ENCODE results near the gene CDC14B.

Gene CDC14B

GRCh38 chr9:96500696-96501632 is 118.7 kb downstream of the CDC14B start:
- TF ChIP-seq, protein P1, sequence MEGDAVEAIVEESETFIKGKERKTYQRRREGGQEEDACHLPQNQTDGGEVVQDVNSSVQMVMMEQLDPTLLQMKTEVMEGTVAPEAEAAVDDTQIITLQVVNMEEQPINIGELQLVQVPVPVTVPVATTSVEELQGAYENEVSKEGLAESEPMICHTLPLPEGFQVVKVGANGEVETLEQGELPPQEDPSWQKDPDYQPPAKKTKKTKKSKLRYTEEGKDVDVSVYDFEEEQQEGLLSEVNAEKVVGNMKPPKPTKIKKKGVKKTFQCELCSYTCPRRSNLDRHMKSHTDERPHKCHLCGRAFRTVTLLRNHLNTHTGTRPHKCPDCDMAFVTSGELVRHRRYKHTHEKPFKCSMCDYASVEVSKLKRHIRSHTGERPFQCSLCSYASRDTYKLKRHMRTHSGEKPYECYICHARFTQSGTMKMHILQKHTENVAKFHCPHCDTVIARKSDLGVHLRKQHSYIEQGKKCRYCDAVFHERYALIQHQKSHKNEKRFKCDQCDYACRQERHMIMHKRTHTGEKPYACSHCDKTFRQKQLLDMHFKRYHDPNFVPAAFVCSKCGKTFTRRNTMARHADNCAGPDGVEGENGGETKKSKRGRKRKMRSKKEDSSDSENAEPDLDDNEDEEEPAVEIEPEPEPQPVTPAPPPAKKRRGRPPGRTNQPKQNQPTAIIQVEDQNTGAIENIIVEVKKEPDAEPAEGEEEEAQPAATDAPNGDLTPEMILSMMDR (IDR thresholded peaks at IDR 0.05; ENCODE audit: insufficient read depth, low read length, poor library complexity, severe bottlenecking): no peak
- Histone ChIP-seq H3K27me3 (replicated peaks; ENCODE audit: control insufficient read depth, insufficient read depth, low read length) (no peaks in the 10 kb centered on the region), H3K4me3 (replicated peaks; ENCODE audit: low read depth, low read length) (no peak overlapping the region), H3K36me3 (ENCODE audit: control insufficient read depth, insufficient read depth, low read length) (no peaks in the 10 kb centered on the region)
- no peak for DNase-seq (ENCODE audit: extremely low read depth, insufficient read length)

GRCh38 chr9:96499257-96499656 is 120.4 kb downstream of the CDC14B start:
- TF ChIP-seq, protein P1 (IDR thresholded peaks at IDR 0.05; ENCODE audit: insufficient read depth, low read length, poor library complexity, severe bottlenecking): no peak
- no peak for DNase-seq (ENCODE audit: extremely low read depth, insufficient read length)
- Histone ChIP-seq H3K4me3 (replicated peaks; ENCODE audit: low read depth, low read length) (no peak overlapping the region), H3K36me3 (ENCODE audit: control insufficient read depth, insufficient read depth, low read length) (no peaks in the 10 kb centered on the region), H3K27me3 (replicated peaks; ENCODE audit: control insufficient read depth, insufficient read depth, low read length) (no peaks in the 10 kb centered on the region)

- Histone ChIP-seq H3K27me3 (replicated peaks; ENCODE audit: control insufficient read depth, insufficient read depth, low read length) (no peaks in the 10 kb centered on the region), H3K36me3 (ENCODE audit: control insufficient read depth, insufficient read depth, low read length) (no peaks in the 10 kb centered on the region), H3K4me3 (replicated peaks; ENCODE audit: low read depth, low read length) (no peak overlapping the region)
- no peak for DNase-seq (ENCODE audit: extremely low read depth, insufficient read length)
- TF ChIP-seq, protein P1 (IDR thresholded peaks at IDR 0.05; ENCODE audit: insufficient read depth, low read length, poor library complexity, severe bottlenecking): no peak
Measured at GRCh38 chr9:96498796-96499195, 120.8 kb downstream of the CDC14B start.

DNA sequence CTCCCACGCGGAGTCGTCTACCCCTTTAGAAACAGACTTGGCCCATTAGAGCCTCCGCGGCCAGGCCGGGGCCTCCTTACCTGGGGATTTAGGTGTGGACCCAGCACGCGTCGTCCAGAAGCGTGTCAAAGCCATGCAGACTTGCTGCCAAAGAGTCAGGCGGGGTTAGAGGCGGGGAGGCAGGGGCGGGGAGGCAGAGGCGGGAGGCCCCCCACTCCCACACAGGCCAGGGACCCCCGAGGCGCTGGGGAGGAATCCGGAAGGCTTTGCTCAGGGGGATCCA is 122.6 kb downstream of the CDC14B start:
- no peaks in the 10 kb centered on the region for H3K27me3 ChIP-seq (replicated peaks; ENCODE audit: control insufficient read depth, insufficient read depth, low read length)
- H3K36me3 ChIP-seq (ENCODE audit: control insufficient read depth, insufficient read depth, low read length): no peaks in the 10 kb centered on the region
- TF ChIP-seq, protein P1 (IDR thresholded peaks at IDR 0.05; ENCODE audit: insufficient read depth, low read length, poor library complexity, severe bottlenecking): no peak
- no peak for DNase-seq (ENCODE audit: extremely low read depth, insufficient read length)
- H3K4me3 ChIP-seq (replicated peaks; ENCODE audit: low read depth, low read length): no peak overlapping the region

- Histone ChIP-seq H3K27me3 (replicated peaks; ENCODE audit: control insufficient read depth, insufficient read depth, low read length) (no peaks in the 10 kb centered on the region), H3K36me3 (ENCODE audit: control insufficient read depth, insufficient read depth, low read length) (no peaks in the 10 kb centered on the region), H3K4me3 (replicated peaks; ENCODE audit: low read depth, low read length) (no peak overlapping the region)
- TF ChIP-seq, protein P1 (IDR thresholded peaks at IDR 0.05; ENCODE audit: insufficient read depth, low read length, poor library complexity, severe bottlenecking): no peak
- no peak for DNase-seq (ENCODE audit: extremely low read depth, insufficient read length)
Measured at GRCh38 chr9:96496368-96497116, 123.1 kb downstream of the CDC14B start.
